HG03159 (cell line): Measurements from ENCODE around the gene KLK7.
"Not testable (repeated sequence)": the region's sequence is repeated elsewhere in the genome, so short reads cannot be mapped to it uniquely, and the experiment has no call there.

Source experiments
- ATAC-seq: cut with Tn5 transposase; IDR thresholded peaks from one replicate; pipeline ENCODE4 v1.9.1; 2021; ENCODE audit warnings: mild to moderate bottlenecking, moderate library complexity; ENCODE audit not compliant: unreplicated experiment

Gene KLK7

GRCh38 chr19:51012661-51013190, 29.0 kb upstream of the KLK7 start:
- ATAC-seq, result no peak

GRCh38 chr19:51010066-51010795, 26.5 kb upstream of the KLK7 start:
- no peak for ATAC-seq

- ATAC-seq, result no peak
Observed at GRCh38 chr19:51009061-51009891, 25.6 kb upstream of the KLK7 start.

GRCh38 chr19:51007488-51007887, 23.8 kb upstream of the KLK7 start:
- no peak for ATAC-seq

- no peak for ATAC-seq
Observed at GRCh38 chr19:51006406-51006805, 22.7 kb upstream of the KLK7 start.

- ATAC-seq, result no peak
Observed at GRCh38 chr19:51005248-51005647, 21.5 kb upstream of the KLK7 start.

GRCh38 chr19:51003316-51003715, 19.6 kb upstream of the KLK7 start:
- ATAC-seq, result no peak

- no peak for ATAC-seq
Observed at GRCh38 chr19:51002542-51003311, 19.0 kb upstream of the KLK7 start.

- ATAC-seq, result no peak
Observed at GRCh38 chr19:51002089-51002532, 18.4 kb upstream of the KLK7 start.

GRCh38 chr19:51001515-51001914, 17.8 kb upstream of the KLK7 start, which contains the start of gene KLK8:
KLK8 (minus strand) TSS chr19:51001604; CDS start chr19:51001167, 437 bp downstream.
- ATAC-seq, result no peak

GRCh38 chr19:51000981-51001380, 17.3 kb upstream of the KLK7 start:
- ATAC-seq, result no peak

- no peak for ATAC-seq
Observed at GRCh38 chr19:51000426-51000825, 16.7 kb upstream of the KLK7 start.

- no peak for ATAC-seq
Observed at GRCh38 chr19:50998686-50999085, 15.0 kb upstream of the KLK7 start.

- no peak for ATAC-seq
Observed at GRCh38 chr19:50998061-50998460, 14.3 kb upstream of the KLK7 start.

- ATAC-seq, result no peak
Observed at GRCh38 chr19:50994129-50994528, 10.4 kb upstream of the KLK7 start.

GRCh38 chr19:50992666-50993035, 8.9 kb upstream of the KLK7 start:
- no peak for ATAC-seq

GRCh38 chr19:50984416-50984815, 699 bp upstream of the KLK7 start:
- ATAC-seq, result not testable (repeated sequence)

GRCh38 chr19:50982186-50982585, 1.5 kb downstream of the KLK7 start:
- ATAC-seq, result no peak

GRCh38 chr19:50981587-50982146, 2.0 kb downstream of the KLK7 start:
- no peak for ATAC-seq

- no peak for ATAC-seq
Observed at GRCh38 chr19:50980208-50980607, 3.5 kb downstream of the KLK7 start.

- ATAC-seq, result no peak
Observed at GRCh38 chr19:50979758-50980157, 4.0 kb downstream of the KLK7 start.
